GM19238 (cell line): ENCODE results near the gene KSR2.
"Not testable (repeated sequence)": the region's sequence is repeated elsewhere in the genome, so short reads cannot be mapped to it uniquely, and the experiment has no call there.

Experiments
- DNase-seq: peaks from one replicate; pipeline ENCODE4 v3.0.0; 2011; ENCODE audit warnings: low spot score; ENCODE audit not compliant: insufficient read length

Gene KSR2

DNA sequence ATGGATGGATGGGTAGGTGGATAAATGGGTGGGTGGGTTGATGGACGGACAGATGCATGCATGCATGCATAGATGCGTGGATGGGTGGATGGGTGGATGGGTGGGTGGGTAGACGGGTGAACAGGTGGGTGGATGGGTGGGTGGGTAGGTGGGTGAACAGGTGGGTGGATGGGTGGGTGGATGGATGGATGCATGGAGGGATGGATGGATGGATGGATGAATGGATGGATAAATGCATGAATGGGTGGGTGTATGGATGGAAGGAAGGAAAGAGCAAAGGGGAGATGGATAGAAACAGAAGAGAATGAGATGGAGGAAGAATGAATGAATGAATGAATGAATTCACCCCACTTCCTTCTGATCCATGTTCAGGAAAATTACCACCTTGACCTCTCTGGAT is 143.0 kb downstream of the KSR2 start:
- DNase-seq: no peak

DNA sequence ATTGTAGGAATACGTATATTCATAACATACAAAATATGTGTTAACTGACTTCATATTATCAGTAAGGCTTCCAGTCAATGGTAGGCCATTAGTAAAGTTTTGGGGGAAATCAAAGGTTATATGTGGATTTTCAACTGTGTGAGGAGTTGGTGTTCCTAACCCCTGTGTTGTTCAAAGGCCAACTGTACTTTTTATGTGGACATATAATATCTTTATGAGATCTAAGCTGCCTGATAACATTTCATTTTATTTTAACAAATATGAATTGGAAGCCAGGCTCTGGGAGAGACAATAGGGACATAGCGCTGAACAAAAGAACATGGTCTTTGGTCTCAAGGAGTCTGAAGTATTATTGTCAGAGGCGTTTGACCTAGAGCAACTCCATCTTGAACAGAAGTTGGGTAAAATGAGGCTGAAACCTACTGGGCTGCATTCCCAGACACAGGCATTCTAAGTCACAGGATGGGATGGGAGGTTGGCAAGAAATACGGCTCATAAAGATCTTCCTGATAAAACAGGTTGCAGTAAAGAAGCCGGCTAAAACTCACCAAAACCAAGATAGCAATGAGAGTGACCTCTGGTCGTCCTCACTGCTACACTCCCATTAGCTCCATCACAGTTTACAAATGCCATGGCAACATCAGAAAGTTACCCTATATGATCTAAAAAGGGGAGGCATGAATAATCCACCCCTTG is 147.2 kb downstream of the KSR2 start:
- no peak for DNase-seq

DNA sequence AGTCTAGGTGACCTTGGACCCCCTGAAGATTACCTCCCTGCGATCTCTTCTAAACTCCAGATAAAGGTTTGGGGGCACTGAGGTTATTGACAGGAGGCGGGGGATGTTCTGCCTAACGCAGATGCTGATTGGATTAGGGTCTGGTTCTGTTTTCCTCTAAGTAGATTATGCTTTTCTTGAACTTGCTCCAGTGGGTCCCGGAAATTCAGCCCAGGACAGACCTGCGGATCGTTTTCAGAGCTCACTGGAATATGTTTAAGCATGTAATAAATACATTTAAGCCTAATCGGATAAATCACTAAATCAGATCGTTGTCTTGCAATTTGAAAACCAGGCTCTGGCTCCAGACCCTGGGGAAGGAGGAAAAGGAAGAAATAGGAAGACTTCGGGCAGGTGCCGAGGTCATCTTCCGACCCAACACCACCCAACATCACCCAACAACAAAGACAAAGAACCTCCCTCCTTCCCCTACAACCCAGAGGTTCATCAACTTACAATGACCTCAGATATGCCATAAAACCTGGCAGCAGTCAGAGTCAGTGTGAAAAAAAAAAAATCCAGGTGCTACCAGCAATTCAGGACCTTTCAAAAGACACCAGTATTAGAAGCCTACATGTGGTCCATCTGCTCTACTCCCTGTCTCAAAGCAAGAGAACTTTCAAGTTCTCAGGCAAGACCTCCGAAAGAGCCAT is 148.4 kb downstream of the KSR2 start:
- no peak for DNase-seq

DNA sequence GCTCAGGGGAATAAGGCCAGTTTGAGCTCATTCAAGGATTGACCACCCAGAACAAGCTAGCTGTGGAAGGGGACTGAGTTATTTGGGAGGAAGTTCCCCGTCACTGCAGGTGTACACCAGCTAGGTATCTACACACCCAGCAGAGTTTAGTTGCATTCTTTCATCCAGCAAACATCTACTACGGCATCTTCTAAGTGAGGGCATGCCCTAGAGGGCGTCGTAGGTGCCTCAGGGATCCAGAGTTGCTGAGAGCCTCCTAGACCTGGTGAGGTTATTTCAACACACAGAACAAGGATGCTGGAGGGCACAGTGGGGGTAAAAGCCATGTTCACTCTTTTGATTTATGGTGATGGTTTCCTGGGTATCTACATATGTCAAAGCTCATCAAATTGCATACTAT is 149.6 kb downstream of the KSR2 start:
- DNase-seq: no peak

DNA sequence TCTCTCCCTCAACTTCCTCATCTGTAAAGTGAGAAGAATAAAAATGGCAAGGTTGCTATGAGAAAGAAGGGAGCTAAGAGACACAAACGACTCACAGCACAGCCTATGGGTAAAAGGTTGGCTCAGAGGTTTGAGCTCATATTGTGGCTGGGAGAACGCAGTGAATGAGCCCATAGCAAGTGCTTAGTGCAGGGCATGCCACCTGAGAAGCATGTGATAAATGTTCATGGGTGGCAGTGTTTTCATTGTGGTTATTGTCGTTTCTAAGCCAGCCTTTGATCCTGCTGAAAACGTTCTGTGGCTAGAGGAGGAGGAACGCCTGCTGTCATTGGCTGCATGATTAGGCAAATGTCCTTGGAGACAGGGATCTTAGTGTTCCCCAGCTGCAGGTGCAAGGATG is 150.4 kb downstream of the KSR2 start:
- no peak for DNase-seq

DNA sequence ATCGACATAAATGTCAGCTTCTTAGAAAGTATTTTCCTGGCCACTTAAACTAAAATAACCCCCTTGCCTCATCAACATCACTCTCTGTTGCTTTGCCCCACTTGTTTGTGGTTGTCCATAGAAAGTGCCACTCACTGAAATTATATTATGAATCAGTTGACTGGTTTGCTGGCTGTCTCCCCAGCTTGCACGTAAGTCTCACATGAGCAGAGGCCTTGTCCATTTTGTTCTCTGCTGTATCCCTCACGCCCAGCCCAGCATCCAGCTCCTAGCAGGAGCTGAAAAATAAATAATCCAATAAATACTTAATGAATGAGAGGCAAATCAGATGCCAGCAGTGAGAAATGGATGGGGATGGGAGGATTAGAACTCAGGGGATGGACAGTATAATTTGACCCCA is 159.3 kb downstream of the KSR2 start:
- no peak for DNase-seq

DNA sequence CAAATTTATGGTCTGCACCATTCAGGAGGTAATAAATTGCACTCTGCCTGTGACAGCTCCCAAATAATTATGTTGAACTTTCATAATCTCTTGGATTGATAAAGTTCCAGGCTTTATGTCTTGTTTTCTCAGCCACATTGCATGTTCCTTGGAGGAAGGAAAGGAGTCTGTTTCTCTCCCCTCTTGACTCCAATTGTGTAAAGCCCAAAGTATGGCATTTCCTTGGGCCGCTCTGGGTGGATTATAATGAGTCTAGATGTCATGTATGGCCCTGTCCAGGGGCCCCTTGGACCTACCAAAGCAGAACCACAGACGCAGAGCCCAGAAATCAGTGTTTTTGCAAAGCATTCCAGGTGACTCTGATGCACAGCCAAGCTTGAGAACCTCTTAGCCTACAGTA is 160.8 kb downstream of the KSR2 start:
- no peak for DNase-seq

DNA sequence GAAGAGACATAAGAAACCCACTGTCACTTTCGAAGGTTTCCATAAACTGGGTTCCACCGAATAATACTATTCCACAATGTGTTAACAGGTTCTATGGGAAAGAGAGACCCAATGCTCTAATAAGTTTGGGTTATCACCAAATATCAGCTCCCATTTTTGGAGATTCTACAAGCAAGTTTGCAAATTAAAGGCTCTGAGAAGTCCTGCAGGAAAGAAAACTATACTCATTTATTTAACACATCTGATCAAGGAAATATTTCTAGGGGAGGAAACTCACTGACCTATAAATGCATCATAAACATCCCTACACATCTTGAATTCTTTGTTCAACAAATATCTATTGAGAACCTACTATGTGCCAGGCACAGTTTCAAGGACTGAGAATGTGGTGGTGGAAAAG is 161.4 kb downstream of the KSR2 start:
- DNase-seq: no peak

DNA sequence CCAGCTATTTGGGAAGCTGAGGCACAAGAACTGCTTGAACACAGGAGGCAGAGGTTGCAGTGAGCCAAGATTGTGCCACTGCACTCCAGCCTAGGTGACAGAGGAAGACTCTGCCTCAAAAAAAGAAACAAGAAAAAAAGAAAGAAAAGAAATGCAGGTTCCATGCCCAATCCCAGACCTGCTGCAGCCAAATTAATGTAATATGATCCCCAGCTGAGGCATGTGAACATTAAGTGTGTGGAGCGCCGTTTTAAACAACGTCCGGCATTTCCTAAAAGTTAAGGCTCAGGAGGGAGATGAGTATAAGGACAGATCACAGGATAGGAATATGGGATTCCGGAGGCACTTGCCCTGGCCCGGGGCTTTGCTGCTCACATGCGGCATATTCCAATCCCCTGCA is 162.9 kb downstream of the KSR2 start:
- no peak for DNase-seq

DNA sequence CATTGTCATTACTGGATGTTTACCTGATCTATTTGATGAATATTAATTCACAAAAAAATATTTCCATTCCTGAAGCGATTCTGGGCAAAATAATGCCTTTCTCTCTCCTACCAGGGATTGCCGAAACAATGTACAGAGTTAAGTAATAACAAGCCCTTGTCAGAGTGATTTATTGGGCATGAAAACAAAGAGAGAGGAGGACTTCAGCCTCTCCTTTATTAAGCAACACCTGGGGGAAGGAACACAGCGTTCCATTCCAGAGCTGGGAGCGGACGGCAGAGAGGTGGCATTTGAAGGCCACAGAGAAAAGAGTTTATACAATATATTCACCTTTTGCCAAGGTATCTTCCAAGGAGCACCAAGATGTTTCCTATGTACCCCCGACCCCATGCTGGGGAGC is 165.8 kb downstream of the KSR2 start:
- no peak for DNase-seq

DNA sequence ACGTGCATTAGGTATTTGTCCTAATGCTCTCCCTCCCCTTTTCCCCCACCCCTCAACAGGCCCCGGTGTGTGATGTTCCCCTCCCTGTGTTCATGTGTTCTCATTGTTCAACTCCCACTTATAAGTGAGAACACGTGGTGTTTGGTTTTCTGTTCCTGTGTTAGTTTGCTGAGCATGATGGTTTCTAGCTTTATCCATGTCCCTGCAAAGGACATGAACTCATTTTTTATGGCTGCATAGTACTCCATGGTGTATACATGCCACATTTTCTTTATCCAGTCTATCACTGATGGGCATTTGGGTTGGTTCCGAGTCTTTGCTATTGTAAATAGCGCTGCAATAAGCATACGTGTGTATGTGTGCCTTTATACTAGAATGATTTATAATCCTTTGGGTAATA is 168.1 kb downstream of the KSR2 start:
- DNase-seq: not testable (repeated sequence)

DNA sequence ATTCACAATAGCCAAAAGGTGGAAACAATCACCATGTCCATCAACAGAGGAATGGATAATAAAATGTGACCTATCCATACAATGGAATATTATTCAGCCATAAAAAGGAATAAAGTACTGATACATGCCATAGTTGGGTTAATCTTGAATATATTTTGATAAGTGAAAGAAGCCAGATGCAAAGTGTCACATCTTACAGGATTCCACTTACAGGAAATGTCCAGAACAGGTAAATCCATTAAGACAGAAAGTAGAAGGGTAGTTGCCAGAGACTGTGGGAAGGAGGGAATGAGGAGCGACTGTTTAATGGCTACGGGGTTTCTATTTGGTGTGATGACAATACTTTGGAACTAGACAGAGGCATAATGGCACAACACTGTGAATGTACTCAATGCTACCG is 171.6 kb downstream of the KSR2 start:
- no peak for DNase-seq

DNA sequence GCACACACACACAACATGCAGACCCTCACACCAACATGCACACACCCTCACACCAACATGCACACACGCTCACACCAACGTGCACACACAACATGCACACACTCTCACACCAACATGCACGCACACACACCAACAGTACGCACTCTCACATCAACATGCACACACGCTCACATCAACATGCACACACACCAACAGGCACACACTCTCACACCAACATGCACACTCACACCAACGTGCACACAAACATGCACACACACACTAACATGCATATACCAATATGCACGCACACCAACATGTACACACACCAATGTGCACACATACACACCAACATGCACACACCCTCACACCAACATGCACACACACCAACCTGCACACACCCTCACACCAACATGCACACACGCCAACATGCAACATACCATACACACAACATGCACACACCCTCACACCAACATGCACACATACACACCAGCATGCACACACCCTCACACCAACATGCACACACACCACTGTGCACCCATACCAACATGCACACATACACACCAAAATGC is 175.8 kb downstream of the KSR2 start:
- no peak for DNase-seq

DNA sequence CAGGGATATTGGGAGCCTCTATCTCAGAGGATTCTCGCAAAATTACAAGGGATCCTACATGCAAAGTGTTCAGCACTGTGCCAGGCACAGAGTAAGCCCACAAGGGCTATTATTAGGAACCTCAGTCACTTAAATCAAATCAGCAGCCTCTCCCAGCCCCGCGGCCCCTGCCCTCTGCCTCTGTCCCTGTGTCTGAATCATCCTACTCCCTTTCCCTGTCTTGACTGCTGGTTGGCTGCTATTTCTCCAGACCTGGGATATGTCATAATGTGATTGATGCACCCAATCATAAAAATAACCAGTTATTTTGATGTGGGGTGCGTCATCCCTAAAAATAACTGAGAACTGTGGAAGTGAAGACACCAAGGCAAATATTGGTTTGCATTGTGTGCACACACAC is 176.3 kb downstream of the KSR2 start:
- DNase-seq: no peak

DNA sequence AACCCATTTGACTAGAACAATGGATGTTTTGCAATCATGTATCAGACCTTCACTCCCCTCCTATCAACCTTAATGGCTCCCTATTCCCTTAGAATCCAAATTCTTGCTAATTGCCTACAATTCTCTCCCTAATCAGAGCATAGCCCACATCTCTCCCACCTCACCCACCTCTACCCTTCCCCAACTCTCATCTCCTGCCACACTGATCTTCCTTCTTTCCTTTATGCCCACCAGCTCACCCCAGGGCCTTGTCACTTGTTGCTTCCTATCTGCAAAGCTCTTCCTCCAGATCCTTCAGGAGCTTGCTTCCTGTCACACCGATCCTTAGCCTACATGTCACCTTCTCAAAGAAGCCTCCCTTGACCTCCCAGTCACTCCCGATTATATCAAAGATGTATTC is 177.8 kb downstream of the KSR2 start:
- no peak for DNase-seq

DNA sequence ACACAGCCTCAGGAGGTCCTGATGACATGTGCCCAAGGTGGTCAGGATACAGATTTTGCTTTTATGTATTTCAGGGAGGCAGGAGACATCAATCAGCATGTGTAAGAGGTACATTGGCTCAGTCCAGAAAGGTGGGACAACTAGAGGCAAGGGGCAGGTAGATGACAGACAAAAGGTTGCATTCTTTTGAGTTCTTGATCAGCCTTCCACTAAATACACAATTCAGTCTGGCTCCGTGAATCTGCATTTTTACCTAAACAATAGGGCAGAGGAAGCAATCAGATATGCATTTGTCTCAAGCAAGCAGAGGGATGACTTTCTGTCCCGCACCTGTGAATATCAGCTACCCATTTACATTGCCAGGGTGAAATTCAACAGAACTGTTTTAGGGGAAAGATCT is 178.6 kb downstream of the KSR2 start:
- no peak for DNase-seq

DNA sequence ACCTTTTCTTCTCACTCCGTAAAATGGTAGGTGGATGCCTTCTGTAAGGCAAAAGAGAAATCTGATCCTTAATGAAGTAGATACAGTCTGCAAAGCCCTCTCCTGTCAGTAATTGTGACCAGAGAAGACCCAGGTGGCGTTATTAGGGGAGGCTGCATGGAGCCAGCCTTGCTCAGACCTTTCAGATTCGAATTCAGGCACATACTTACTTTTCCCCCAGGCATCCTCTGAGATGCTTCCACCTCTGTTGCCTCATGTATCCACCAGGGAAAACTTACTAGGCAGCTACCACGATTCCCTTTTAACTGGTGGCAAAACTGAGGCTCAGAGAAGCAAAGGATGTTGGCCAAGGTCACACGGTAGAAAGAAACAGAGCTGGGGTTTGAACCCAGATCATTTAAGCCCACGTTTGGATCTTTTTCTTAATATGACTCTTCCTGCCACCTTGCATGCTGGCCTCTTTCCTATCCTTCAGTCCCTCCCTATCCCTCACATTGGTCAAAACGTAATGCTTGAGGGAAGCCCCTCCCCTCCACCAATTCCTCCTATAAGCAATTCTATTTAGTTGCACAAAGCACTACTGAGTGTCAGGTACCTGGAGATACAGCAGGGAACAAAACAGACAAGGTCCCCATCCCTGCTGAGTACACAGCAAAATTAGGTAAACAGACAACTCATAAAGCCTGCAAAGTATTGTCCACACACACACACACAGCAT is 179.4 kb downstream of the KSR2 start:
- no peak for DNase-seq

DNA sequence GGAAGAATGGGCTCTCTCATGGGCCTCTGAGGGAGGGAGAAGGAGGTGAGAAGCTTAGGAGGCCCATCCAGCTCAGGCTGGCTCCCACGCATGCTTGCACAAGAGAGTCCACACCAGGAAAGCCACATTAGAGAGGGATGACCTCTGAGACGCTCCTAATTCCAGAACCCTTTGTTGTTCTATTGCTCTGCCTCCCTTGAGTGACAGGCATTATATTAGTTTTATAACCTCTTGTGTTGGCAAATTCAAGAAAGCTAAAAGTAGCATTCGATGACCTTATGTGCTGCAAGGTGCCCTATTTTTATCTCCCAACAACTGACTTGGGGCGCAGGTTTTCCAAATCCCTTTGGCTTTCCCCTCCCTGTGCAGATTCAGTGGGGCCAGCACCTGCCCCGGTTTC is 190.1 kb downstream of the KSR2 start:
- no peak for DNase-seq

DNA sequence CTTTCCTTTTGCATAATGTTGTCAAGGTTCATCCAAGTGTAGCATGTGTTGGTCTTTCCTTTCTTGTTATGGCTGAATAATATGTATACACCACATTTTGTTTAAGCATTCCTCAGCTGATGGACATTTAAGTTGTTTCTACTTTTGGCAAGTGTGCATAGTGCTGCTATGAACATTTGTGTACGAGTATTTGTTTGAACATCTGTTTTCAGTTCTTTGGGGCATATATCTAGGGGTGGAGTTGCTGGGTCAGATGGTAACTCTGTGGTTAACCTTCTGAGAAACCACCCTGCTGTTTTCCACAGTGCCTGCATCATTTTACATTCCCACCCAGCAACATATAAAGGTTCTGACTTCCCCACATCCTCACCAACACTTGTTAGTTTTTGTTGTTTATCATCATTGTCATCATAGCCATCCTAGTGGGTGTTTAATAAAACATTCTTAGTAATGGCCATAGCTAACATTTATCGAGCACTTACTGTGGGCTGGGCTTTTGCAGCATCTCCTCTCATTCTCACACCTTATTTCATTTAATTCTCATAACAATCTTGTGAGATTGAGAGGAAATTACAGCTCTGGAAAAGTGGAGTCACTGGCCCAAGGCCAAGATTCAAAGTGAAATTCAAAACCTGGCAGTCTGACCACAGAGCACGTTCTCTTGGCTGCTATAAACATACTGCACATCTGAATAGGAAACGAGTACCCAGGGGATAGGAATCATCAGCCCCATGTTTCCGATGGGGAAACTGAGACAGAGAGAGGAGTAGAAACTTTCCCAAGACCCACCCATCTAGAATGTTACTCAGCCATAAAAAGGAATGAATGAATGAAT is 193.6 kb downstream of the KSR2 start:
- DNase-seq: no peak

DNA sequence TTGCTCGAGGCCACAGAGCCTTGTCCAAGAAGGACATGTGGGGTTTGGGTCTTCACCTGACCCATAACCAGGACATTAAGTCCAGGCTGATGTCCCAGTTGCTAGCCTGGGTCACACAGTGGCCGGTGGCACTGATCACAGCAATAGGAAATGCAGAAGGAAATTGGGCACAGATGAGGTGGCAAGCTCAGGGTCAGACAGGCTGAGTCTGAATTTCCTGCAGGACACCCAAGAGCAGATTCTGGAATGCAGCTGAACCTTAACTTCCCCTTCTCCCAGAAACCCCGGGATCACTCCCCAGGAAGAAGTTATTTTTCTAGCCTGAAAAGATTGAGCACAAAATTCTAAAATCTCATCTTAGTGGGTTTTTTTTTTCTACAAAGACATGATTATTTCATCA is 199.9 kb downstream of the KSR2 start:
- DNase-seq: no peak

DNA sequence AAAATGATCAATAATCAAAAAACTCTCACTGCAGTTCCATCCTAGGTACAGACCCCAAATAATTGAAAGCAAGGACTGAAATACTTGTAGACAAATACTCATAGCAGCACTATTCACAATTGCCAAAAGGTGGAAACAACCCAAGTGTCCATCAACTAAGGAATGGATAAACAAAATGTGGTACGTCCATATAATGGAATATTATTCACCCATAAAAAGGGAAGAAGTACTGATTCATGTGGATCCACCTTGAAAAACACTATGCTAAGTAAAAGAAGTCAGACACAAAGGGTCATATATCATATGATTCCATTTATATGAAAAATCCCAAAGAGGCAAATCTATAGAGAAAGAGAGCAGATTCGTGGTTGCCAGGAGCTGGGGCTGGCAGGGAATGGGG is 202.8 kb downstream of the KSR2 start:
- no peak for DNase-seq

DNA sequence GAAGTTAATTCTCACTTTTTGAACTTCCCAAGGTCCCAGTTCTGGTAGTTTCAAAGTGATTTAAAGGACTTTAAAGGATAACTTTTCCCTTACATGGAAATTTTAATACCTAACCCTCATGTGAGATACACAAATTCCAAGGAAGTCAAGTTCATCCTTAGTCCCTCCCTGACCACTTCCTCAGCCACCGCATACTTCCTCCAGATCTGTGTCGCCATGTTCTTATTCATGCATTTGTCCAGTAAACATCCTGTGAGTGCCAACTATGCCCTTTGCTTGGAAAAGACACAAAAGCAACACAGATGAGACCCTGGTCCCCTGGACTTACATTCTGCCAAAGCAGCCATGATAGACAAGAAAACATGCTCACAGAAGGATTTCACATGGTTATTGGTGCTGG is 206.6 kb downstream of the KSR2 start:
- no peak for DNase-seq
